GM12892 (cell line): Measurements from ENCODE around the gene ARL17A.
"Not testable (repeated sequence)": the region's sequence is repeated elsewhere in the genome, so short reads cannot be mapped to it uniquely, and the experiment has no call there.

Experiments used
- POLR2A ChIP-seq: IDR thresholded peaks from 2 replicates; pipeline ENCODE4 v1.6.1; 2011; ENCODE audit warnings: low read depth, low read length, control low read depth
- POLR2AphosphoS5 ChIP-seq: IDR thresholded peaks from 2 replicates; pipeline ENCODE4 v1.6.1; 2011; ENCODE audit warnings: low read depth, low read length, control low read depth
- TAF1 ChIP-seq: IDR thresholded peaks from 2 replicates; pipeline ENCODE4 v1.6.1; 2011; ENCODE audit warnings: low read depth, mild to moderate bottlenecking, control low read depth, low read length, borderline replicate concordance

DNA sequence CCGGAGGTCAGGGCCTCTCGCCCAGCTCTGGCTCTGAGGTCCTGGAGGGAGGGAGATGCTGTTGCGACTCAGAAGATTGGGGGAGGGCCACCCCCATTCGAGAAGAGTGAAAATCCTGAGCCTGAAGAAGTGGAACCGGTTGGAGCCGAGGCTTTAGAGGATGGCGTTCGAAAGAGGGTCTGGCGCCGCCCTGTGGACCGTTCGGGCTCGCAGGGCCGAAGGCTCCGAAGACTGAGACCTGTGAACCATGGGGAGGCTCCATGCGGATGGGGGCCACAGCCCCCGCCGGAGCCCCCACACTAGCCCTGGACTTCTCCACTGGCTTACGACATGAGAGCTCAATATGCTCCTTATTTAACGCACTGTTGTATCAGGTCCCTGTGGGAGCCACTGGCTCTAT lies 20.3 kb downstream of the ARL17A start:
- not testable (repeated sequence) for TF ChIP-seq POLR2A, POLR2AphosphoS5, TAF1
